Measurements from ENCODE around the gene WIZ.
A peak's percentile ranks its signal among the peaks of the same experiment; 100 is the strongest.

WIZ gene

GRCh38 chr19:15464394-15465385 is 14.9 kb upstream of the WIZ start, which contains the start of gene RASAL3:
RASAL3 (minus strand) TSS chr19:15464544; CDS start chr19:15464358, 186 bp downstream.
- no peak for DNase-seq

- DNase-seq: no peak
Observed at GRCh38 chr19:15463861-15464371, 14.2 kb upstream of the WIZ start.

GRCh38 chr19:15461694-15462093 is 11.9 kb upstream of the WIZ start:
- no peak for DNase-seq

GRCh38 chr19:15457701-15458484 is 8.1 kb upstream of the WIZ start:
- DNase-seq: no peak

- DNase-seq: peak; percentile 48
Observed at GRCh38 chr19:15456871-15457700, 7.3 kb upstream of the WIZ start.

- no peak for DNase-seq
Observed at GRCh38 chr19:15456441-15456840, 6.7 kb upstream of the WIZ start.

- no peak for DNase-seq
Observed at GRCh38 chr19:15455996-15456395, 6.2 kb upstream of the WIZ start.

GRCh38 chr19:15453906-15454860 is 4.4 kb upstream of the WIZ start:
- DNase-seq: no peak

GRCh38 chr19:15453091-15453578 is 3.4 kb upstream of the WIZ start:
- no peak for DNase-seq

- peak; percentile 19 for DNase-seq
Observed at GRCh38 chr19:15452111-15453047, 2.6 kb upstream of the WIZ start.

- no peak for DNase-seq
Observed at GRCh38 chr19:15450528-15450890, 753 bp upstream of the WIZ start.

- DNase-seq: no peak
Observed at GRCh38 chr19:15448778-15449619, 757 bp downstream of the WIZ start.

GRCh38 chr19:15448044-15448777 is 1.5 kb downstream of the WIZ start:
- DNase-seq: no peak

GRCh38 chr19:15447057-15447456 is 2.7 kb downstream of the WIZ start:
- DNase-seq: no peak

GRCh38 chr19:15445807-15446376 is 3.9 kb downstream of the WIZ start:
- DNase-seq: no peak

GRCh38 chr19:15445227-15445605 is 4.5 kb downstream of the WIZ start:
- no peak for DNase-seq

GRCh38 chr19:15444505-15445226 is 5.1 kb downstream of the WIZ start:
- DNase-seq: no peak
